A549 (cell line): ENCODE measurements around the gene SLC29A3. TPM values are rescaled to one million over a fixed set of nuclear protein-coding genes. Genes with fewer than 3 reads are reported as not detected.
A peak's percentile ranks its signal among the peaks of the same experiment; 100 is the strongest.

Experiments used
- ATAC-seq, 2 experiments: fragments of 200-7000 bp in 1 of 2; fragments of >200 bp in 1 of 2; cut with Nextera tagmentation in 1 of 2; cut with Tn5 transposase in 1 of 2; 3 replicates each; pipeline versions ENCODE4 v1.8.0 to v1.9.1; 2018 to 2020; ENCODE audit warnings: mild to moderate bottlenecking in 1 of 2, moderate library complexity in 1 of 2
- CTCF ChIA-PET: fragments of 300-600 bp; sonication (Branson Sonifier 250); formaldehyde crosslinking; extraction: SDS; loops from one replicate; lab custom pipeline; 2021; ENCODE audit warnings: antibody characterized with exemption, inconsistent platforms; lab: Yijun Ruan, JAX
- POLR2A ChIA-PET: fragments of 350-600 bp; formaldehyde crosslinking; extraction: SDS; loops from one replicate; lab custom pipeline; 2021; ENCODE audit warnings: antibody characterized with exemption, inconsistent platforms; lab: Yijun Ruan, JAX
- DNase-seq, 2 experiments: peaks; one replicate each; pipeline versions ENCODE4 v3.0.0 to v3.0.0-alpha.2; 2011 to 2016; ENCODE audit warnings: low read depth in 1 of 2, low spot score in 1 of 2
- FAIRE-seq: peaks from 2 replicates; lab custom pipeline; 2011; peaks lifted over from hg19 to GRCh38; lab: Jason Lieb, UNC
- H3K27ac ChIP-seq, 2 experiments: fragments of >200 bp; sonication (Bioruptor Twin); formaldehyde crosslinking; 3 replicates each; pipeline ENCODE4 v1.5.1; 2016 to 2017
- H3K4me1 ChIP-seq: fragments of >200 bp; sonication (Bioruptor Twin); formaldehyde crosslinking; 3 replicates; pipeline ENCODE4 v1.6.1; 2016
- H3K4me2 ChIP-seq: fragments of >200 bp; sonication (Bioruptor Twin); formaldehyde crosslinking; 3 replicates; pipeline ENCODE4 v1.6.1; 2016
- H3K4me3 ChIP-seq: fragments of >200 bp; sonication (Bioruptor Twin); formaldehyde crosslinking; 3 replicates; pipeline ENCODE4 v1.5.1; 2016
- H3K9me3 ChIP-seq: fragments of >200 bp; sonication (Bioruptor Twin); formaldehyde crosslinking; 3 replicates; pipeline ENCODE4 v1.6.1; 2016
- BCL3 ChIP-seq: fragments of >200 bp; sonication (Bioruptor Twin); formaldehyde crosslinking; IDR thresholded peaks from 3 replicates; pipeline ENCODE4 v1.6.1; 2016
- CBX2 ChIP-seq: fragments of 200-600 bp; sonication (generic); IDR thresholded peaks from 2 replicates; pipeline ENCODE4 v1.6.1; 2016; ENCODE audit warnings: low read depth, mild to moderate bottlenecking, borderline replicate concordance
- CEBPB ChIP-seq, 2 experiments: fragments of >200 bp in 1 of 2; sonication (Bioruptor Twin) in 1 of 2; formaldehyde crosslinking in 1 of 2; IDR thresholded peaks; 2 replicates each; pipeline ENCODE4 v1.6.1; 2012 to 2016
- EP300 ChIP-seq, 2 experiments: fragments of >200 bp; sonication (Bioruptor Twin); formaldehyde crosslinking; IDR thresholded peaks; 2 replicates in 1 of 2; 3 replicates in 1 of 2; pipeline ENCODE4 v1.6.1; 2016 to 2017
- FOSL2 ChIP-seq, 2 experiments: fragments of 450-650 bp in 1 of 2; fragments of >200 bp in 1 of 2; sonication (Bioruptor Twin) in 1 of 2; formaldehyde crosslinking; IDR thresholded peaks; 2 replicates each; pipeline versions ENCODE4 v1.5.0 to v1.6.1; 2016 to 2020; ENCODE audit warnings: mild to moderate bottlenecking in 1 of 2, moderate library complexity in 1 of 2
- FOXS1 ChIP-seq: fragments of 250-450 bp; sonication (Bioruptor Pico); IDR thresholded peaks from 2 replicates; pipeline ENCODE4 v1.5.0; 2020; ENCODE audit warnings: mild to moderate bottlenecking, moderate library complexity
- GATA3 ChIP-seq: IDR thresholded peaks from 2 replicates; pipeline ENCODE4 v1.6.1; 2012; ENCODE audit warnings: borderline replicate concordance
- HDAC2 ChIP-seq: fragments of 200-600 bp; sonication (generic); IDR thresholded peaks from 2 replicates; pipeline ENCODE4 v1.6.1; 2016
- HES2 ChIP-seq: fragments of >200 bp; sonication (Bioruptor Twin); formaldehyde crosslinking; IDR thresholded peaks from 2 replicates; pipeline ENCODE4 v1.6.1; 2016
- HOXB13 ChIP-seq: fragments of 250-450 bp; sonication (Bioruptor Pico); IDR thresholded peaks from 2 replicates; pipeline ENCODE4 v1.5.0; 2020; ENCODE audit warnings: low read depth, mild to moderate bottlenecking, moderate library complexity
- JUN ChIP-seq, 2 experiments: fragments of >200 bp; sonication (Bioruptor Twin); formaldehyde crosslinking; IDR thresholded peaks; 2 replicates in 1 of 2; 3 replicates in 1 of 2; pipeline ENCODE4 v1.6.1; 2016 to 2017
- JUNB ChIP-seq: fragments of >200 bp; sonication (Bioruptor Twin); formaldehyde crosslinking; IDR thresholded peaks from 2 replicates; pipeline ENCODE4 v1.6.1; 2016
- MAFK ChIP-seq: fragments of 450-650 bp; IDR thresholded peaks from 2 replicates; pipeline ENCODE4 v1.6.1; 2014; ENCODE audit not compliant: partially characterized antibody
- MAX ChIP-seq: IDR thresholded peaks from 2 replicates; pipeline ENCODE4 v1.6.1; 2012
- NFE2L2 ChIP-seq: fragments of 150-350 bp; conservative IDR thresholded peaks from 2 replicates; pipeline ENCODE4 v1.6.1; 2014; ENCODE audit warnings: low read length
- PBX3 ChIP-seq: IDR thresholded peaks from 2 replicates; pipeline ENCODE4 v1.6.1; 2012
- ZC3H11A ChIP-seq: fragments of 450-650 bp; IDR thresholded peaks from 2 replicates; pipeline ENCODE4 v1.6.1; 2014; ENCODE audit warnings: antibody characterized with exemption, mild to moderate bottlenecking
- WGBS: methylation state at CpG from one replicate; pipeline ENCODE4 v1.1.6; 2017; ENCODE audit errors: missing lambda C conversion rate; 5-methylcytosine and 5-hydroxymethylcytosine counted together
- polyA plus RNA-seq, 4 experiments: library from polyadenylated mRNA; depleted of rRNA in 3 of 4; stranded (reverse); fragments of >200 nt; fragmentation: RNase III in 1 of 4; extraction: RNeasy Plus Mini Kit Qiagen cat#74134 plus additional on column Dnase treatment in 1 of 4; gene quantifications; 2 replicates in 3 of 4; 3 replicates in 1 of 4; pipeline ENCODE4 v1.2.3, GENCODE V29; 2011 to 2017

Gene SLC29A3
- polyA plus RNA-seq, 2 of the 4 experiments (the other 2 are of a cell fraction): 7.2 to 11.4 TPM

GRCh38 chr10:71339796-71340589 lies 20.9 kb downstream of the SLC29A3 start:
- H3K27ac ChIP-seq: peak overlapping the region; percentile 80 to 92
- H3K4me1 ChIP-seq: peaks cover 90% of the 10 kb centered on the region
- no peak overlapping the region for H3K4me3 ChIP-seq
- TF ChIP-seq NFE2L2 (peak; percentile 82), CBX2 (no peak), HDAC2 (no peak), FOSL2 (IDR thresholded peaks at IDR 0.05) (peak; percentile 76), FOSL2 (CRISPR knock-in tag; IDR thresholded peaks at IDR 0.05) (peak; percentile 81), JUN (IDR thresholded peaks at IDR 0.05) (peak; percentile 49 to 64; a peak in 2 of 5 replicates), MAFK (peak; percentile 94), JUNB (peak; percentile 83), GATA3 (peak; percentile 78; the same call in 1 of the 2 replicates), MAX (peak; percentile 72; the same call in 1 of the 2 replicates), EP300 (IDR thresholded peaks at IDR 0.05) (peak; percentile 62 to 74; a peak in 3 of 5 replicates), HES2 (no peak), CEBPB (IDR thresholded peaks at IDR 0.05) (peak; percentile 37 to 81; a peak in 3 of 4 replicates), ZC3H11A (no peak), PBX3 (0 out of 2 replicates have a peak, but pooled peaks have one; percentile 39), BCL3 (0 out of 3 replicates have a peak, but pooled peaks have one; percentile 30), HOXB13 (CRISPR knock-in tag) (peak; percentile 53; the same call in 1 of the 2 replicates), FOXS1 (CRISPR knock-in tag) (peak; percentile 34; the same call in 1 of the 2 replicates)
- ChIA-PET CTCF (interaction anchor here (1.4 to 44.0 kb wide), 6 partner anchors 11 to 269 kb away, joined by 3 to 977 read pairs (median 14); partner anchors contain the start of genes CDH23 and SLC29A3), POLR2A (interaction anchor here (0.5 to 1.8 kb wide), 3 partner anchors 10 to 955 kb away, joined by 3 to 8 read pairs (median 4); no protein-coding TSS in a partner anchor)
- peak overlapping the region; percentile 70 for H3K4me2 ChIP-seq
- no peaks in the 10 kb centered on the region for H3K9me3 ChIP-seq
- DNase-seq (peak; percentile 60 to 75), ATAC-seq (peak; percentile 60 to 77), FAIRE-seq (no peak)
- WGBS: 42% methylated on average over 8 of the region's 10 CpGs

GRCh38 chr10:71342573-71343391 lies 23.7 kb downstream of the SLC29A3 start:
- TF ChIP-seq GATA3: peak; percentile 80
- TF ChIP-seq EP300 (IDR thresholded peaks at IDR 0.05): no peak
- 0 out of 2 replicates have a peak, but pooled peaks have one; percentile 47 for TF ChIP-seq FOSL2 (IDR thresholded peaks at IDR 0.05)
- TF ChIP-seq FOSL2 (CRISPR knock-in tag; IDR thresholded peaks at IDR 0.05): peak; percentile 71
- 0 out of 2 replicates have a peak, but pooled peaks have one; percentile 16 for TF ChIP-seq PBX3
- POLR2A ChIA-PET: interaction anchor here (0.8 to 1.9 kb wide), 2 partner anchors 24 to 34 kb away, joined by 7 to 9 read pairs; partner anchors contain the start of gene SLC29A3
- CTCF ChIA-PET: interaction anchor here (0.8 to 3.9 kb wide), 9 partner anchors 8 to 226 kb away, joined by 3 to 26 read pairs (median 3); partner anchors contain the start of genes CDH23 and SLC29A3
- no peak for ATAC-seq
- Histone ChIP-seq H3K27ac (peak overlapping the region; percentile 80 to 92), H3K4me1 (peaks cover 74% of the 10 kb centered on the region), H3K9me3 (no peaks in the 10 kb centered on the region), H3K4me3 (no peak overlapping the region), H3K4me2 (peak overlapping the region; percentile 51)
- WGBS: 78% methylated on average over 8 of the region's 8 CpGs
- DNase-seq: no peak
- FAIRE-seq: no peak
